Measurements from ENCODE around the gene LAMA4.

Gene LAMA4

GRCh38 chr6:112061605-112062004 lies 192.8 kb downstream of the LAMA4 start:
- no peak for DNase-seq
